Peyer's patch (tissue), 4 donors: ENCODE data around the gene CD82. TPM values are rescaled to one million over a fixed set of nuclear protein-coding genes. Genes with fewer than 3 reads are reported as not detected.
A peak's percentile ranks its signal among the peaks of the same experiment; 100 is the strongest.

Experiments used
- DNase-seq, 3 donors: peaks; one replicate each; pipeline ENCODE4 v3.0.0-alpha.2; 2017 to 2019
- H3K27ac ChIP-seq, 4 donors: fragments of 200-600 bp; sonication (generic); one replicate each; pipeline ENCODE4 v1.5.1; 2016 to 2019
- H3K27me3 ChIP-seq, 2 donors: fragments of 200-600 bp; sonication (generic); one replicate each; pipeline ENCODE4 v1.5.1; 2019
- H3K36me3 ChIP-seq, 3 donors: fragments of 200-600 bp; sonication (generic); one replicate each; pipeline ENCODE4 v1.5.1; 2016 to 2019
- H3K4me1 ChIP-seq, 4 donors: fragments of 200-600 bp; sonication (generic); one replicate each; pipeline ENCODE4 v1.5.1; 2016 to 2019
- H3K4me3 ChIP-seq, 4 donors: fragments of 200-600 bp; sonication (generic); 1 replicate in 3 of 4; 2 replicates in 1 of 4; pipeline ENCODE4 v1.5.1; 2016 to 2019; ENCODE audit warnings: mild to moderate bottlenecking in 1 of 4
- H3K9me3 ChIP-seq, 4 donors: fragments of 200-600 bp; sonication (generic); one replicate each; pipeline ENCODE4 v1.5.1; 2016 to 2019; ENCODE audit warnings: mild to moderate bottlenecking in 1 of 4
- CTCF ChIP-seq, 6 experiments: fragments of 450-650 bp in 4 of 6; fragments of 200-600 bp in 2 of 6; sonication (generic) in 1 of 6; IDR thresholded peaks; one replicate each; pipeline ENCODE4 v1.5.1; 2017 to 2019; ENCODE audit warnings: antibody characterized with exemption in 6 of 6, mild to moderate bottlenecking in 3 of 6, moderate library complexity in 1 of 6
- POLR2A ChIP-seq, 2 donors: fragments of 450-650 bp; IDR thresholded peaks; one replicate each; pipeline ENCODE4 v1.5.1; 2017; ENCODE audit warnings: antibody characterized with exemption in 2 of 2, mild to moderate bottlenecking in 2 of 2, moderate library complexity in 2 of 2
- total RNA-seq, 4 donors: library from RNA; depleted of rRNA; stranded (reverse); fragments of >200 nt; gene quantifications; one replicate each; pipeline ENCODE4 v1.1.0, GENCODE V29; 2016

Gene CD82
- total RNA-seq, 4 donors from 2014 or later, result 40.4 to 140 (median 78.4) TPM

DNA sequence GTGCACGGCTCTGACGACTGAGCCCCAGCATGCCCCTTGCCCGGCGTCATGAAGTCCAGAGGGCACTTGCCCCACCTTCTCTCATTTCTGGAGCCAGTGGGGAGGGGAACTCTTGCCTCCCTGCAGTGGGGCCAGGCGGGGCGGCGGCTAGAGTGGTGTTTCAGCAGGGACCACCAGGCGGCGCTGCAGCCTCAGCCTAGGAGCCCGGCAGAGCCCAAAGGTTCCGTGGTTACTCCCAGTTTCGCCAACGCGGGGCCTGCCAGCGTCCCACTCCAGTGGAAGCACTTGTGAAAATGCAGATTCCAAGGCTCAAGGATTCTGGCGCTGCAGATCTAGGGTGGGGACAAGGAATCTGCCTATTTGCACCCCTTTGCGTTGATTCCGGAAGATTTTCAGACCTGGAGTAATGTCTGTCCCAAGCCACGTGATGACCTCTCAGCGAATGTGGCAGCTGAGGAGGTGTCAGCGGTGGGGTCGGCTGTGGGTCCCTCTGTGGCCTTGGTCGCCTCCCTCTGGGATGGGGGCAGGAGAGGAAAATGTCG, 55.7 kb downstream of the CD82 start:
- Histone ChIP-seq H3K27ac (peak overlapping the region in 1 of 4 donors; percentile 45), H3K36me3 (peaks cover 0 to 19% (median 0%) of the 10 kb centered on the region in 3 donors), H3K9me3 (no peaks in the 10 kb centered on the region), H3K4me1 (peaks cover 0 to 7% (median 0%) of the 10 kb centered on the region in 4 donors), H3K4me3 (no peak overlapping the region), H3K27me3 (no peaks in the 10 kb centered on the region)
- DNase-seq, result peak; percentile 55 to 90 (median 88)
- no peak for TF ChIP-seq POLR2A (IDR thresholded peaks at IDR 0.05)
- peak; percentile 65 to 98 (median 93) for TF ChIP-seq CTCF (IDR thresholded peaks at IDR 0.05)

- Histone ChIP-seq H3K36me3 (peaks cover 0 to 14% (median 0%) of the 10 kb centered on the region in 3 donors), H3K9me3 (no peaks in the 10 kb centered on the region), H3K27me3 (no peaks in the 10 kb centered on the region), H3K4me1 (peaks cover 0 to 3% (median 0%) of the 10 kb centered on the region in 4 donors), H3K27ac (no peak overlapping the region), H3K4me3 (no peak overlapping the region)
- TF ChIP-seq CTCF (IDR thresholded peaks at IDR 0.05) (no peak), POLR2A (IDR thresholded peaks at IDR 0.05) (no peak)
- peak in 2 of 3 donors; percentile 10 to 27 for DNase-seq
Measured at GRCh38 chr11:44621784-44622183, 56.3 kb downstream of the CD82 start.

DNA sequence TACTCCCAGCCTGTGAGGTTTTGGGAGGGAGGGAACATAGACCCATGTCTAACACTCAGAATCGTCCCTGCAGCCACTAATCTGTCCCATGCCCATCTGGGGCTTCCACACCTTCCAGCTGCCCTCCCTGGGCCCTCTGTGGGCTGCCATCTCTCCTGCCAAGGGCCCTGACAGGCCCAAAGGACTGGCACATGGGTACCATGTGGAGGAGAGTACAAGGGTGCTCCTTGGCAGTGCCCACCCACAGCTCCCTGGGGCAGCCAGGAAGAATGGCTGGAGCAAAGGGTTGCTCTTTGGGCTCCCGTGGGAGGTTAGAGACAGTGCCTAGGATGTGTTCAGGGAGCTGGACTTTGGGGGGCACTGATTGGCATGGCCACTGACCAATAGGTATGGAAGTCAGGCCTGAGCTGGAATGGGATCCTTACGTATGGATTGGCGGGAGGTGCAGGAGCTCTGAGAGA, 56.8 kb downstream of the CD82 start:
- no peaks in the 10 kb centered on the region for H3K27me3 ChIP-seq
- TF ChIP-seq CTCF (IDR thresholded peaks at IDR 0.05) (no peak), POLR2A (IDR thresholded peaks at IDR 0.05) (no peak)
- H3K36me3 ChIP-seq, result peaks cover 0 to 14% (median 0%) of the 10 kb centered on the region in 3 donors
- no peak overlapping the region for H3K27ac ChIP-seq
- H3K9me3 ChIP-seq, result no peaks in the 10 kb centered on the region
- H3K4me3 ChIP-seq, result no peak overlapping the region
- H3K4me1 ChIP-seq, result peaks cover 0 to under 1% (median 0%) of the 10 kb centered on the region in 4 donors
- peak; percentile 14 to 45 (median 22) for DNase-seq

DNA sequence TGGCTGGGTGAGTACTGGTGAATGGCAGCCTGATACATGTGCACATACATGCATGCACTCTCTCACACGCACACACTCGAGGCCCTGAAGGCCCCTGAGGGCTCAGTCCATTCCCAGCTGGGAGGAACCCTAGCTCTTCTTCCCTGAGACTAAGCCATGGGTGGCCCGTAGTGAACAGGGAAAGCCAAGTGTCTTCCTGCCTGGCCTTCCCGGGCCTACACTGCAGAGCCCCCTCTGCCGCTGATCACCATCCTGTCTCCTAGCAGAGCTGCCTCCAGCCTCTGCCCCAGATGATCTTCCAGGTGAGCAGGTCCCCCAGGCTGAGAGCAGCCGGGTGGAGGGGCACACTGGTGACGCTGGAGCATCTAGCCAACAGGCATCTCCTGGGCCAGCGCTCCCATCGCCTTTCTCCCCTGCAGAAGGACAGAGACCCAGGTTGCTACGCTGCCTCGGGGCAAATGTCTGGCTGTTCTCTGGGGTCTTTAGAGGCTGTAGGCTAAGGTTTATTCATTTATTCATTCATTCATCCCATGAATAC, 57.3 kb downstream of the CD82 start:
- no peaks in the 10 kb centered on the region for H3K9me3 ChIP-seq
- no peak overlapping the region for H3K27ac ChIP-seq
- peaks cover 0 to 14% (median 0%) of the 10 kb centered on the region in 3 donors for H3K36me3 ChIP-seq
- TF ChIP-seq POLR2A (IDR thresholded peaks at IDR 0.05) (no peak), CTCF (IDR thresholded peaks at IDR 0.05) (no peak)
- DNase-seq, result peak in 2 of 3 donors; percentile 28 to 43
- H3K4me3 ChIP-seq, result no peak overlapping the region
- H3K4me1 ChIP-seq, result peaks cover 0 to 6% (median 0%) of the 10 kb centered on the region in 4 donors
- no peaks in the 10 kb centered on the region for H3K27me3 ChIP-seq

GRCh38 chr11:44623341-44623730, 57.9 kb downstream of the CD82 start:
- DNase-seq, result peak; percentile 15 to 45 (median 31)

More at GRCh38 chr11:44623341-44623730, 57.9 kb downstream of the CD82 start:
- Histone ChIP-seq H3K36me3 (peaks cover 0 to 8% (median 0%) of the 10 kb centered on the region in 3 donors), H3K4me3 (no peak overlapping the region), H3K9me3 (no peaks in the 10 kb centered on the region), H3K4me1 (peaks cover 0 to 10% (median 0%) of the 10 kb centered on the region in 4 donors), H3K27ac (no peak overlapping the region), H3K27me3 (no peaks in the 10 kb centered on the region)
- TF ChIP-seq CTCF (IDR thresholded peaks at IDR 0.05) (no peak), POLR2A (IDR thresholded peaks at IDR 0.05) (no peak)
